ENCODE measurements around the gene ZNRF1. TPM values are rescaled to one million over a fixed set of nuclear protein-coding genes. Genes with fewer than 3 reads are reported as not detected.

ZNRF1 gene
- total and polyA plus RNA-seq, 2 of the 13 experiments (the other 11 are each of a cell fraction or from before 2014, with no cell fraction given) = 43.9 to 58.7 TPM

GRCh38 chr16:75130150-75130771 lies 131.4 kb downstream of the ZNRF1 start (continued):
- TF ChIP-seq THRA (CRISPR knock-in tag; IDR thresholded peaks at IDR 0.05; ENCODE audit: borderline replicate concordance) (0 out of 2 replicates have a peak, but pooled peaks have one; percentile 25), RAD51 (IDR thresholded peaks at IDR 0.05; ENCODE audit: borderline replicate concordance) (no peak), ATF7 (IDR thresholded peaks at IDR 0.05) (no peak), ATF7 (CRISPR knock-in tag; IDR thresholded peaks at IDR 0.05) (peak; percentile 28; the same call in 1 of the 2 replicates), KAT7 (CRISPR knock-in tag; IDR thresholded peaks at IDR 0.05; ENCODE audit: borderline replicate concordance) (peak; percentile 20; the same call in 1 of the 2 replicates), ZBTB4 (CRISPR knock-in tag; IDR thresholded peaks at IDR 0.05; ENCODE audit: borderline replicate concordance) (peak; percentile 87; the same call in 1 of the 2 replicates), TBP (CRISPR knock-in tag; IDR thresholded peaks at IDR 0.05) (no peak), NKX3-1 (CRISPR knock-in tag; IDR thresholded peaks at IDR 0.05) (no peak), MEIS1 (CRISPR knock-in tag; IDR thresholded peaks at IDR 0.05; ENCODE audit: borderline replicate concordance) (no peak), JUNB (CRISPR knock-in tag; IDR thresholded peaks at IDR 0.05; ENCODE audit: borderline replicate concordance) (no peak), NFAT5 (CRISPR knock-in tag; IDR thresholded peaks at IDR 0.05) (no peak), SOX6 (IDR thresholded peaks at IDR 0.05) (no peak), SOX6 (CRISPR knock-in tag; IDR thresholded peaks at IDR 0.05) (peak; percentile 9; the same call in 1 of the 2 replicates), ZNF772 (CRISPR knock-in tag; IDR thresholded peaks at IDR 0.05) (0 out of 2 replicates have a peak, but pooled peaks have one; percentile 49), ZNF512B (CRISPR knock-in tag; IDR thresholded peaks at IDR 0.05; ENCODE audit: borderline replicate concordance) (peak; percentile 24; the same call in 1 of the 2 replicates), RARG (CRISPR knock-in tag; IDR thresholded peaks at IDR 0.05; ENCODE audit: low read depth) (no peak), ZNF317 (CRISPR knock-in tag; IDR thresholded peaks at IDR 0.05) (peak; percentile 17; the same call in 1 of the 2 replicates)

All from HepG2 (cell line).